ENCODE data around the gene SUPT20H.
A peak's percentile ranks its signal among the peaks of the same experiment; 100 is the strongest.

Gene SUPT20H

GRCh38 chr13:37058910-37059847 lies at the start of gene SUPT20H:
Gene SUPT20H (minus strand): TSS chr13:37059688. CDS start chr13:37051490, 8,198 bp downstream.
- ChIA-PET POLR2A (interaction anchor here (1.2 to 1.4 kb wide), 2 partner anchors 14 to 59 kb away, joined by 3 read pairs; partner anchors contain the start of gene EXOSC8), CTCF (no interaction called here)
- TF ChIP-seq CTBP1 (IDR thresholded peaks at IDR 0.05; ENCODE audit: borderline replicate concordance) (no peak), TARDBP (IDR thresholded peaks at IDR 0.05) (no peak), BHLHE40 (IDR thresholded peaks at IDR 0.05; ENCODE audit: borderline replicate concordance) (no peak), FOXM1 (IDR thresholded peaks at IDR 0.05; ENCODE audit: borderline replicate concordance) (no peak), L3MBTL2 (conservative IDR thresholded peaks at IDR 0.05) (peak; percentile 76)
- TF ChIP-seq, protein P1, sequence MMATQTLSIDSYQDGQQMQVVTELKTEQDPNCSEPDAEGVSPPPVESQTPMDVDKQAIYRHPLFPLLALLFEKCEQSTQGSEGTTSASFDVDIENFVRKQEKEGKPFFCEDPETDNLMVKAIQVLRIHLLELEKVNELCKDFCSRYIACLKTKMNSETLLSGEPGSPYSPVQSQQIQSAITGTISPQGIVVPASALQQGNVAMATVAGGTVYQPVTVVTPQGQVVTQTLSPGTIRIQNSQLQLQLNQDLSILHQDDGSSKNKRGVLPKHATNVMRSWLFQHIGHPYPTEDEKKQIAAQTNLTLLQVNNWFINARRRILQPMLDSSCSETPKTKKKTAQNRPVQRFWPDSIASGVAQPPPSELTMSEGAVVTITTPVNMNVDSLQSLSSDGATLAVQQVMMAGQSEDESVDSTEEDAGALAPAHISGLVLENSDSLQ (IDR thresholded peaks at IDR 0.05), result peak; percentile 73
- peak; percentile 94 for DNase-seq (ENCODE audit: extremely low spot score)

DNA sequence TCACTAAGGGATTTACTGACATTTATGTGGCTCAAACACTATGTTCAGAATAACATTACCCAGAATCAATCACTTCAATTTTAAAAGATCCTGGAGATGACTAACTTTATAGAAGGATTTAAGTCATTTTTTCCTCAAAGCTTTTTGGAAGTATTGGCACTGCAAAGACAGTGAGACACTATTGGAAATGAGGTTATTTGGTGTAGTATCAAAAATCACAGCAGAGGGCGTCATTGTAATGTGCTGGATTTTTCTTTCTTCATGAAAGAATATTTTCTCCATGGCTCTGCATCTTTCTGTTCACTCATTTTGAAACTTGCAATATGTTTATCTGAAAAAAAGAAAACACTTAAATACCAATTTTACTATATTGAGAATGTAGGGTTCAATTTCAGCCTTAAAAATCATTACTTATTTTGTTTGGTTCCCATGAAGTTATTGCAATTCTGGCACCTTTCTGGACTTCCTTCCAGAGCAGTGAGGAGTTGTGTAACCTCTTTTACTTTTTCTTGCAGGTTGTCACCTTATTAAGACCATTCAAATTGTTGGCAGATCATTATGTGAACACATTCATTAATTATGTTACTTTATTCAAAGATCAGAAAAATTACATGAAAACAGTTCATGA lies 49.7 kb upstream of the SUPT20H start:
- POLR2A ChIA-PET, result no interaction called here
- TF ChIP-seq SUZ12 (IDR thresholded peaks at IDR 0.05) (no peak), ZNF384 (IDR thresholded peaks at IDR 0.05) (no peak), HDGF (IDR thresholded peaks at IDR 0.05; ENCODE audit: borderline replicate concordance) (no peak), BHLHE40 (IDR thresholded peaks at IDR 0.05; ENCODE audit: borderline replicate concordance) (no peak), CTBP1 (IDR thresholded peaks at IDR 0.05; ENCODE audit: borderline replicate concordance) (no peak), TARDBP (IDR thresholded peaks at IDR 0.05) (no peak), FOXM1 (IDR thresholded peaks at IDR 0.05; ENCODE audit: borderline replicate concordance) (no peak)
- CTCF ChIA-PET, result no interaction called here
- peak; percentile 16 for DNase-seq (ENCODE audit: extremely low spot score)

DNA sequence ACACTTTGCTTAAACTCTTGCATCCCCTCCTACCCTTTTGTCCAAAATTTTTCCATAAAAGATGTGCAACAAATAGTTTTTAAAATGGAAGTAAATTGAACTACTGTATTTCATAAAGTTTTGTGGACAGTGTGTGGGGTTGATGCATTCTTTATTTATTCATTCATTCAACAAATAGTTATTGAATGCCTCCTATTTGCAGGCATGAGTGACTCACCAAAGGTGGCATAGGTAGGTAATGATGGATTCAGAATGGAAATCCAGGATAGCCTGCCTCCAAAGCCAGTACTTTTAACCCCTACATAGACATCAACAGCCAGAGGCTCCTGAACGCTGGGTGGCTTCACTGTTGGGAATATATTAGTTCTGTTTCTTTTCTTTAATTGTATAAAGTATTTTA lies 48.4 kb upstream of the SUPT20H start:
- no peak for DNase-seq (ENCODE audit: extremely low spot score)
- TF ChIP-seq FOXM1 (IDR thresholded peaks at IDR 0.05; ENCODE audit: borderline replicate concordance) (no peak), BHLHE40 (IDR thresholded peaks at IDR 0.05; ENCODE audit: borderline replicate concordance) (no peak), HDGF (IDR thresholded peaks at IDR 0.05; ENCODE audit: borderline replicate concordance) (no peak), FOXK2 (IDR thresholded peaks at IDR 0.05) (no peak), CTBP1 (IDR thresholded peaks at IDR 0.05; ENCODE audit: borderline replicate concordance) (no peak), NFRKB (IDR thresholded peaks at IDR 0.05) (no peak), ARNT (IDR thresholded peaks at IDR 0.05) (no peak), LEF1 (IDR thresholded peaks at IDR 0.05; ENCODE audit: borderline replicate concordance) (no peak), SUZ12 (IDR thresholded peaks at IDR 0.05) (no peak), SP1 (IDR thresholded peaks at IDR 0.05) (no peak), ELF4 (IDR thresholded peaks at IDR 0.05) (no peak), ZNF384 (IDR thresholded peaks at IDR 0.05) (no peak), FOXA1 (IDR thresholded peaks at IDR 0.05) (no peak), L3MBTL2 (conservative IDR thresholded peaks at IDR 0.05) (no peak)
- TF ChIP-seq, protein P1 (IDR thresholded peaks at IDR 0.05), result no peak
- CTCF ChIA-PET, result no interaction called here
- POLR2A ChIA-PET, result no interaction called here

DNA sequence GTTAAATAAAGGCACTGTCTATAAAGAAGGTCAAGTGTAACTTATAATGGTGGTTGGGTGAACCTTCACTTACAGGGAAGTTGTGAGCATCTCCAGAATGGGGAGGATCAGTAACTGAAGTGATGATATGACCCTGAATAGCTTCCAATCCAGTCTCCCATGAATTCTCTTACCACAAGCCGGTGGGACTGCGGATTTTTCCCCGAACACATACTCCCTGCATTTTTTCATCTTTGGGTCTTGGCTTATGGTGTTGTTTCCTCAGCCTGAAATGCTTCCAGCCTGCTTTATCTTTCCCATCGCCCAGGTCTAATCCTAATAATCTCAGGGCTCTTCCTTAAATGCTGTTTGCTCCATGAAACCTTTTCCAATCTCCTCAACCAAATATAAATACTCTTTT lies 48.0 kb upstream of the SUPT20H start:
- ChIA-PET POLR2A (no interaction called here), CTCF (no interaction called here)
- TF ChIP-seq BHLHE40 (IDR thresholded peaks at IDR 0.05; ENCODE audit: borderline replicate concordance) (no peak), LEF1 (IDR thresholded peaks at IDR 0.05; ENCODE audit: borderline replicate concordance) (no peak), HDGF (IDR thresholded peaks at IDR 0.05; ENCODE audit: borderline replicate concordance) (no peak), CTBP1 (IDR thresholded peaks at IDR 0.05; ENCODE audit: borderline replicate concordance) (no peak), SP1 (IDR thresholded peaks at IDR 0.05) (no peak), L3MBTL2 (conservative IDR thresholded peaks at IDR 0.05) (no peak), ZNF384 (IDR thresholded peaks at IDR 0.05) (no peak), ARNT (IDR thresholded peaks at IDR 0.05) (no peak), FOXM1 (IDR thresholded peaks at IDR 0.05; ENCODE audit: borderline replicate concordance) (no peak), ELF4 (IDR thresholded peaks at IDR 0.05) (no peak), SUZ12 (IDR thresholded peaks at IDR 0.05) (no peak)
- TF ChIP-seq, protein P1 (IDR thresholded peaks at IDR 0.05), result no peak
- DNase-seq (ENCODE audit: extremely low spot score), result no peak

GRCh38 chr13:37106642-37107041 lies 47.2 kb upstream of the SUPT20H start:
- CTCF ChIA-PET, result no interaction called here
- TF ChIP-seq, protein P1 (IDR thresholded peaks at IDR 0.05), result no peak
- TF ChIP-seq NFRKB (IDR thresholded peaks at IDR 0.05) (no peak), SUZ12 (IDR thresholded peaks at IDR 0.05) (no peak), TARDBP (IDR thresholded peaks at IDR 0.05) (no peak), FOXA1 (IDR thresholded peaks at IDR 0.05) (no peak), ARNT (IDR thresholded peaks at IDR 0.05) (no peak), HDGF (IDR thresholded peaks at IDR 0.05; ENCODE audit: borderline replicate concordance) (no peak), L3MBTL2 (conservative IDR thresholded peaks at IDR 0.05) (no peak), FOXK2 (IDR thresholded peaks at IDR 0.05) (no peak), CTBP1 (IDR thresholded peaks at IDR 0.05; ENCODE audit: borderline replicate concordance) (no peak), BHLHE40 (IDR thresholded peaks at IDR 0.05; ENCODE audit: borderline replicate concordance) (no peak)
- DNase-seq (ENCODE audit: extremely low spot score), result no peak
- POLR2A ChIA-PET, result no interaction called here
